Hematopoietic multipotent progenitor cell treated with erythropoietin and hydrocortisone succinate and interleukin-3 and kit ligand, for 4 days (in vitro differentiated cells): ENCODE results near the gene ELOVL3.

Experiments
- DNase-seq: peaks from one replicate; pipeline ENCODE4 v3.0.0-alpha.2; 2015

Gene ELOVL3

DNA sequence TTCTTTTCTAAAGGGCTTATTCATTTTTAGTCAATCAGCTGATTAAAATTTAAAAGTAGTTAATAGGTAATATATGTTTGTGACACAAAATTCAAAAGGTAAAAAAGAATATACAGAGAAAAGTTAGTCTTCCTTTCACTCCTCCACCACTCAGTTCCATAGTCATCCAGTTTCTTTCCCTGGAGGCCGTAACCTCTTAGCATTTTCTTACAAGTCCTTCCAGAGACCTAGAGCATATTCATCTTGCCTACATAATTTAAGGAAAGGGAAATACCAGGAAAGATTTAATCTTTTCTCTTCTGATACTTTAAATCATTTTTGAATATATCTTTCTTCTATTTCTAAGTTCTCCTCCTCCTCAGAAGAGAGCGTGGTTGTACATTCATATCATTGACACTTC lies 29.3 kb downstream of the ELOVL3 start:
- DNase-seq, result no peak

DNA sequence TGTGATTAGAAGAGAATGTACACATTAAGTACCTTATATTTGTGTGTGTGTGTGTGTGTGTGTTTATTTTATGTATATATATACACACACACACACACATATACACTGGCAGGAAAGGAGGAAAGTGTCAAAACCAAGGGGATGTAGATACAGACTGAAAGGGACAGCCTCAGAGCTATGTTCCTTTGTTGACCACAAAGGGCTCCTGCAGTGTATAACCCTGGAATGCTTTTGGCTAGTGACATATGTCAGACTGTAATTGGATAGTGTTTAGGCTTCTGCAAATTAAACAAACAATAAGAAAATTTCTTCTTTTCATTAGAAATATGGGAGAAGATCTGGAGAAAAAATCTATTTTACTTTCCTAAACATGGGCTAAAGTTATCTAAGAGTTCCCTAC lies 35.1 kb downstream of the ELOVL3 start:
- DNase-seq, result no peak

DNA sequence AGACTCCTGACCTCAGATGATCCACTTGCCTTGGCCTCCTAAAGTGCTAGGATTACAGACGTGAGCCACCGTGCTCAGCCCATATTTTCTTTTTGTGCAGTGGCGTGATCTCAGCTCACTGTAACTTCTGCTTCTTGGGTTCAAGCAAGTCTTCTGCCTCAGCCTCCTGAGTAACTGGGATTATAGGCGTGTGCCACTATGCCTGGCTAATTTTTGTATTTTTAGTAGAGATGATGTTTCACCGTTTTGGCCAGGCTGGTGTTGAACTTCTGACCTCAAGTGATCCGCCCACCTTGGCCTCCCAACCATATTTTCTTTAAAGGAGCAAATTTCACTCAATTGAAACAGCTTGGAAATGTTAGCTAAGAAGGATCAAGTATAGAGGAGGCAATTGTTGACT lies 35.7 kb downstream of the ELOVL3 start:
- no peak for DNase-seq

DNA sequence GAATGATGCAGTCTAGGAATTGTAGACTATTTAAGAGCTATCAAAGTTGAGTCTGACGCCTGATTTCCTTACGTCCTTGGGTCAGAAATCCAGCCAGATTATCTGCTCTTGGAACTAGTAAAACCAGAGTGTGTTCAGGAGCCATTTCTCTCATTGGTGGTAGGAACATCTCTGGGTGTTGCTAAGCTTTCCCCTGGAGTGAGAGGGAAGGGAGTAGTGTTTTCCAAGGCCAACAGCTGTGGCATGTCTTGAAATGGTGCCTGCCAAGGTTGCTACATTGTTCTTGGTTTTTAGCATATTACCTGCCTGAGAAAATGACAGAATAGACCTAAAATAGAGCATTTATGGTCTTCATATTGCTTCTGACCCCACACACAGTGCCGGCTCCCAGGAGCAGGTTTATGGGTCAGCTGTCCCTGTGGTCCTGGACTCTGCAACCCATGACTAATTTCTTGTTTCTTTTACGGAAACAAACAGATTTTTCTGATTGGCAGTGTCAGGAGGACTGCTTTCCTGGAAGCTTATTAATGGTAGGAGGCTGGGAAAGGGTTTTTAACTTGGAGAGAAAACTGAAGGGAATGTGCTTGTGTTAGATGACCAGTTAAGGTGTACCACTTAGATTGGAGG lies 36.8 kb downstream of the ELOVL3 start:
- DNase-seq, result no peak

DNA sequence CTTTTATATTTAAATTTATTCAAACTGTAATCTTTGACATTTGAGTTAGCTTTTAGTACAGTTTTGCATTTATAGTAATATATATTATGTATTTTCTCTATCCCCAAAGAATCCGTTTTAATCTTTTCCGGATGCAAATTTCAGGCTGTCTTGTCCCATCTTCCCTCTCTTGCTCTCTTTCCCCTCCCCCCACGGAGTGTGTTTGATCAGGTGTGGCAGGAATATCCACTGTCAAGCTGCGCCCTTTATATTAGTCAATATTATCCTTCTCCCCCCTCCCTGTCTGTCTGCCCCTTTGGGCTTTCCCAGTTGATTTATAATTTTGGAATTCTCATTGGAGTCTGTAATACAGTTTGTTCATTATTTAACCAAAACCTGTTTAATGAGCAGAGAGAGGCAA lies 38.3 kb downstream of the ELOVL3 start:
- no peak for DNase-seq

DNA sequence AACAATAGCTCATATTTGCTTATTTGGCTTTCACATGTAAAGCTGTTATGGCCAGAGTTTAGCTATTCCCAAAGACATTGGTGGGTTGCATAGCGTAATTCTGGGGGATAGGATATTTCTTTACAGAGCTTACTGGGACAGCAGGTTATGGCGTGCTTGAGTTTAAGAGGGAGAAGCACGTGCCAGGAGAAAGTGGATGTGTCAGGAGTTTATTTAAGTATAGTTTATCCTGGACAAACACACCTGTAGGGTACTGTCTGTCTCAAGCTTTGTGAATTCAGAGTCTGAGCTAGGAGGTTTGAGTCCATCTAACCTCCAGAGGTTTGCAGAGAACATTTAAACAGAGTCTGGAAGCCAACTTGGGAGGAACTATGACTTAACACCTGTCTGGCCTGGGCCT lies 40.6 kb downstream of the ELOVL3 start:
- no peak for DNase-seq

DNA sequence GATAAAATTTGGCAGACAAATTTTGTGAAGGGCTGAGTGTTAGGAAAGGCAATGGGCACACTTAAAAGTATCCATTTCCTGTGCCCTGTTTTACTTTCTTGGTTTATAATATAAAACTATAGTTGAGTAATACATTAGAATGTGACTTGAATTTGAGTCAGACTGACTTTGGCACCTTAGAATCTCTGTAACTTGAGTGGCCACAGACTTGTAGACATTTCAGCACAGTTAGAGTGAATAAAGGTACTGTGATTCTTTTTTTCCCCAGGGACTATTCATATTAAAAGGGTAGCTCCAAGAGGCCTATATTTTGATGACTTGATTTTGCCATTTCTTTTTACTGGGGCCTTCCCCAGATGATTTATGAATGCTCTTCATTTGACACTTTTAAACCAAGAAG lies 41.6 kb downstream of the ELOVL3 start:
- no peak for DNase-seq

DNA sequence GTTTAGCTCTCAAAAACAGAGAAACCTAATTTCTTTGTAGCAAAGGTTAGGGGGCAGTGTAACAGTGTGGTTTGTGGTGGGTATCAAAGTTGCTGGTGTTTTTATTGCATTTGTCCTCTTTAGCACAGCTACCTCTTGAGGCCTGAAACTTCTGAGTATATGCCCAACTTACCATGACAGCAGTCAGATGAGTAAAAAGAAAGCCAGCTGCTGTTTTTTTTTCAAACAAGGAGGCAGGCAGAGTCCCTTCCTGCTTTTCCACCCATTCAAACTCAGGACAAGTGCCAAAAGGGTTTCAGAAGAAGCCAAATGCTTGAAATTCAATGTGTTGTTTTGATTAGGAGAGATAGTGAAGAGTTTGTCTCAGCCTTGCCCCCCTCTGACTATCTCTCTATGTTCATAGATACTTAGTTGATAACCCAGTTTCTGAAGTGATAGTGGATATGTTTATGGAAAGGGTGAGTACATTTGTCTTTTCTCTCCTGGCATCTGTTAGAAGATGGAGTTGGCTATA lies 42.3 kb downstream of the ELOVL3 start:
- no peak for DNase-seq

DNA sequence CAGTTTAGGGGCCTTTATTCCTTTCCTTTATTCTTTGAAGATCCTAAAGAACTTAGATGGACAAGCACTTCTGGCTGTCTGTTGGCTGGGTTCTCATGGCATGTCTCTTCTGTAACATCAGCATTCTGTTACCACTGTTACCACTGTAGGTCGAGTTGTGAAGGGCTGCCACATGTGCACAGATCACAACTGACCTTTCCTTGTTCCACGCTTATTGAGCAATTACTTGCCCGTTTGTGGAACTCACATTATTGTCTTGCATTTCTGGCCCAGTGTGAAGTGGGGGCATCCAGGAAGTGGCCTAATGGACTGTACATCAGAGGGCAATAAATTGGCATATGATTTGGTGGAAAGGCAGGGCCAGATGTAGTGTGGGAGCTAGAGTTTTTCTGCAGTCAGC lies 42.9 kb downstream of the ELOVL3 start:
- DNase-seq, result no peak

DNA sequence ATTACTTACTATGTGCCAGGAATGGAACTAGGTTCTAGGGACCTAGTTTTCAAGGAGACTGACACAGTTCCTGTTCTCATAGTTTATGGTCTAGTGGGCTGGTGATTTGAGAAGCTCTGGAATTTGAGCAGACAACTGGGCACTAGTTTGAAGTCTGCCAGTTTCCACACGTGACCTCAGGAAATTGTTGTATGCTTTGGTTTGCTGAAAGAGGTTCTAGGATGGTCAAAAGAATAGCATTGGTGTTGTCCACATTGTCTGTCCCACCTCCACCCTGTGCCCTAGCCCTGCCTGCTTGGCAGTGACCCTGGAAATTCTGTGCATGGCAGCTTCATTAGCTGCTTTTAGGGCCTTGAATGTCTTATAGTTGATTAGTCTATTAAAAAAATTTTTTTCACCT lies 48.0 kb downstream of the ELOVL3 start:
- no peak for DNase-seq

DNA sequence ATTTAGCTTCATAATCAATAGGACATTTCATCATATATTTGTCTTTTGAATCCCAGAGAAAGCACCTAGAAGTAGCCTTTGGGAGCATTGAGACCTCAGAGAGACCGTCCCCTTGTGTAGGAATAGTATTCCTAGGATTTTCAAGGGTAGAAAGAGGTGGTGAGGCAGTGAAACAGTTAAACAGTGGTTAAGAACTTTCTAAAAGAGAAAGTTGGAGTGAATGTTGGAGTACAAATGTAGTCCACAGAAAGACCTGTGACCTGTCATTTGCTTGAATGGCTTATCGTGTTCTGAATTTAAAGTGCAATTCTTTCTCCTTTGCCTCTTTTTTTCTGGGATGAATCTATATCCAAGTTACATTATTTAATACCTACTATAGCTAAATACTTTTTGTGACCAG lies 49.2 kb downstream of the ELOVL3 start:
- no peak for DNase-seq

DNA sequence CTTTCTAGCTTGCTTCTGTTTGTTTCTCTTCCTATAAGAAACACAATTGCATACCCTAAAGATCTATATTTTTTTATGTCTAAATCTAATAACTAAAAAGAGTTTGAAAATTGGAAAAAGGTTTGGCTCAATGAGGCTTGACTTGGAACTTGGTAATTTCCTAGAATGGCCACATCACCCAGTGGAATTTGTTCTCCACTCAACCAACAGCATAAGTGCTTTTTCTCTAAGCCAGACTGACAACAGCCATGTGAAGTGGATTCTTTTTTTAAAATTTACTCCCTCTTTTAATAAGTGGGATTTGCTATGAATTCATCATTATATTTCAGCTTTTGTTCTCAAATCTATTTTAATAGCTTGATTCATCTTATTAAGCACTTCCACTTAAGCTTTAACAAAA lies 53.0 kb downstream of the ELOVL3 start:
- no peak for DNase-seq
